GM12878 (cell line): Measurements from ENCODE around the gene TTI1. TPM values are rescaled to one million over a fixed set of nuclear protein-coding genes. Genes with fewer than 3 reads are reported as not detected.

Source experiments
- ATAC-seq: fragments of 200-7000 bp; cut with Tn5 transposase; 3 replicates; pipeline ENCODE4 v1.9.1; 2020; ENCODE audit warnings: mild to moderate bottlenecking, moderate library complexity
- BruUV-seq: library from RNA; stranded (reverse); fragments of 400-500 nt; replicated peaks from 2 replicates; lab custom pipeline; 2021; lab: Mats Ljungman, UMichigan
- CTCF ChIA-PET: fragments of 300-600 bp; sonication (Branson Sonifier 250); formaldehyde crosslinking; extraction: SDS; loops from one replicate; lab custom pipeline; 2021; ENCODE audit warnings: inconsistent platforms; lab: Yijun Ruan, JAX
- POLR2A ChIA-PET: fragments of 350-600 bp; formaldehyde crosslinking; extraction: SDS; loops from one replicate; lab custom pipeline; 2021; ENCODE audit warnings: inconsistent platforms; lab: Charles Lee
- RAD21 ChIA-PET: fragments of 300-600 bp; sonication (Branson Sonifier 250); formaldehyde crosslinking; loops from one replicate; lab custom pipeline; 2023; ENCODE audit warnings: antibody characterized with exemption; ENCODE audit not compliant: unreplicated experiment; lab: Charles Lee
- SMC1A ChIA-PET: fragments of 300-600 bp; sonication (Branson Sonifier 250); formaldehyde crosslinking; loops from one replicate; lab custom pipeline; 2023; ENCODE audit not compliant: unreplicated experiment, uncharacterized antibody; lab: Charles Lee
- DNase-seq: peaks from one replicate; pipeline ENCODE4 v3.0.0-alpha.2; 2011; ENCODE audit warnings: low read depth, low spot score
- FAIRE-seq: peaks from 3 replicates; lab custom pipeline; 2011; peaks lifted over from hg19 to GRCh38; lab: Jason Lieb, UNC
- H2AFZ ChIP-seq: 2 replicates; pipeline ENCODE4 v1.6.0; 2011; ENCODE audit warnings: low read depth, low read length, control low read depth; ENCODE audit not compliant: control insufficient read depth
- H3K27ac ChIP-seq: 2 replicates; pipeline ENCODE4 v1.5.1; 2011; ENCODE audit warnings: control low read depth; ENCODE audit not compliant: control insufficient read depth, insufficient read depth
- H3K27me3 ChIP-seq, 2 experiments: replicated peaks in 1 of 2; 2 replicates each; pipeline versions ENCODE4 v1.6.0 to v1.6.1; 2011; ENCODE audit warnings: low read length in 1 of 2; ENCODE audit not compliant: control insufficient read depth in 2 of 2, insufficient read depth in 2 of 2
- H3K36me3 ChIP-seq, 2 experiments: 2 replicates each; pipeline ENCODE4 v1.5.1; 2011; ENCODE audit warnings: low read length in 1 of 2; ENCODE audit not compliant: control insufficient read depth in 2 of 2, insufficient read depth in 2 of 2
- H3K4me1 ChIP-seq: 2 replicates; pipeline ENCODE4 v1.6.1; 2011; ENCODE audit warnings: mild to moderate bottlenecking, low read length, moderate library complexity, mixed read lengths; ENCODE audit not compliant: control insufficient read depth, insufficient read depth
- H3K4me2 ChIP-seq: 2 replicates; pipeline ENCODE4 v1.6.0; 2011; ENCODE audit warnings: control low read depth; ENCODE audit not compliant: control insufficient read depth, insufficient read depth
- H3K4me3 ChIP-seq: fragments of 200-600 bp; sonication (generic); 2 replicates; pipeline ENCODE4 v1.5.1; 2016
- H3K79me2 ChIP-seq: 2 replicates; pipeline ENCODE4 v1.6.0; 2011; ENCODE audit warnings: low read length; ENCODE audit not compliant: control insufficient read depth, insufficient read depth
- H3K9ac ChIP-seq: 2 replicates; pipeline ENCODE4 v1.8.0; 2011; ENCODE audit warnings: low read length, control low read depth, mixed read lengths; ENCODE audit not compliant: control insufficient read depth, insufficient read depth
- H3K9me3 ChIP-seq: replicated peaks from 3 replicates; pipeline ENCODE4 v1.5.1; 2011; ENCODE audit warnings: mild to moderate bottlenecking, low read length; ENCODE audit not compliant: control insufficient read depth, insufficient read depth
- H4K20me1 ChIP-seq: 2 replicates; pipeline ENCODE4 v1.6.0; 2011; ENCODE audit not compliant: control insufficient read depth, insufficient read depth
- CBX3 ChIP-seq: fragments of 200-600 bp; sonication (generic); IDR thresholded peaks from 2 replicates; pipeline ENCODE4 v1.6.1; 2016; ENCODE audit warnings: low read depth, borderline replicate concordance
- CUX1 ChIP-seq: IDR thresholded peaks from 2 replicates; pipeline ENCODE4 v1.6.1; 2012; ENCODE audit warnings: improper control_type of control experiment, low read depth, low read length; ENCODE audit not compliant: insufficient replicate concordance
- DPF2 ChIP-seq: fragments of 450-650 bp; IDR thresholded peaks from 2 replicates; pipeline ENCODE4 v1.6.1; 2017; ENCODE audit warnings: mild to moderate bottlenecking
- IRF4 ChIP-seq: IDR thresholded peaks from 2 replicates; pipeline ENCODE4 v1.6.1; 2011; ENCODE audit warnings: low read depth, low read length
- KDM1A ChIP-seq: fragments of 200-600 bp; sonication (generic); IDR thresholded peaks from 2 replicates; pipeline ENCODE4 v1.6.1; 2016; ENCODE audit warnings: borderline replicate concordance
- LARP7 ChIP-seq: fragments of 450-650 bp; IDR thresholded peaks from 2 replicates; pipeline ENCODE4 v1.6.1; 2017; ENCODE audit warnings: mild to moderate bottlenecking
- MLLT1 ChIP-seq: fragments of 450-650 bp; IDR thresholded peaks from 2 replicates; pipeline ENCODE4 v1.6.1; 2016; ENCODE audit warnings: mild to moderate bottlenecking
- MTA3 ChIP-seq: IDR thresholded peaks from 2 replicates; pipeline ENCODE4 v1.6.1; 2012; ENCODE audit warnings: low read length, inconsistent platforms, borderline replicate concordance
- NR2F1 ChIP-seq: fragments of 450-650 bp; conservative IDR thresholded peaks from 2 replicates; pipeline ENCODE4 v1.6.1; 2017; ENCODE audit warnings: mild to moderate bottlenecking
- NRF1 ChIP-seq: conservative IDR thresholded peaks from 2 replicates; pipeline ENCODE4 v1.6.1; 2011; ENCODE audit warnings: mild to moderate bottlenecking, low read depth, low read length, improper control_type of control experiment
- POLR2AphosphoS2 ChIP-seq: IDR thresholded peaks from 2 replicates; pipeline ENCODE4 v1.6.1; 2011; ENCODE audit warnings: low read depth, mild to moderate bottlenecking, low read length, improper control_type of control experiment, moderate library complexity
- RB1 ChIP-seq: fragments of 450-650 bp; formaldehyde crosslinking; IDR thresholded peaks from 2 replicates; pipeline ENCODE4 v1.6.1; 2017; ENCODE audit warnings: mild to moderate bottlenecking, borderline replicate concordance
- SMAD1 ChIP-seq: fragments of 450-650 bp; IDR thresholded peaks from 2 replicates; pipeline ENCODE4 v1.6.1; 2018; ENCODE audit warnings: mild to moderate bottlenecking, low read depth; ENCODE audit not compliant: partially characterized antibody
- SREBF2 ChIP-seq: IDR thresholded peaks from 2 replicates; pipeline ENCODE4 v1.6.1; 2012; ENCODE audit warnings: mild to moderate bottlenecking, low read length
- SUZ12 ChIP-seq: fragments of 200-600 bp; sonication (generic); IDR thresholded peaks from one replicate; pipeline ENCODE4 v1.6.1; 2018; ENCODE audit warnings: antibody characterized with exemption, mild to moderate bottlenecking; ENCODE audit not compliant: unreplicated experiment
- YBX1 ChIP-seq: fragments of 450-650 bp; IDR thresholded peaks from 2 replicates; pipeline ENCODE4 v1.6.1; 2016; ENCODE audit warnings: antibody characterized with exemption
- ZZZ3 ChIP-seq: IDR thresholded peaks from 2 replicates; pipeline ENCODE4 v1.6.1; 2011; ENCODE audit warnings: low read depth; ENCODE audit not compliant: control insufficient read depth, insufficient read length
- WGBS: methylation state at CpG from one replicate; pipeline ENCODE4 v1.1.6; 2016; ENCODE audit warnings: low lambda C conversion rate; ENCODE audit not compliant: insufficient replicate concordance, insufficient coverage; ENCODE audit errors: missing lambda C conversion rate; 5-methylcytosine and 5-hydroxymethylcytosine counted together
- in situ Hi-C: fragments of 300-500 bp; cut with MboI; formaldehyde crosslinking; loops from 9 replicates; pipeline ENCODE4 v1.14.3; 2018; ENCODE audit warnings: mixed read lengths
- intact Hi-C: fragments of 100-400 bp; cut with micrococcal nuclease; formaldehyde crosslinking; loops from one replicate; pipeline ENCODE4 v1.14.2; 2022; ENCODE audit not compliant: unreplicated experiment
- polyA plus RNA-seq, 11 experiments: library from polyadenylated mRNA; depleted of rRNA in 4 of 11; unstranded in 6 of 11; stranded (reverse) in 5 of 11; fragments of >200 nt; fragmentation: Nextera tagmentation in 4 of 11; fragmentation: Illumina TruSeq in 1 of 11; extraction: Ambion mirVana in 4 of 11; extraction: Trizol in 1 of 11; gene quantifications; 1 replicate in 1 of 11; 2 replicates in 10 of 11; pipeline versions ENCODE4 v1.2.1 to v1.2.3, GENCODE V29; 2011 to 2016; ENCODE audit warnings: inconsistent platforms in 2 of 11, missing spikeins in 2 of 11, low read depth in 1 of 11
- total RNA-seq, 4 experiments: library from RNA; depleted of rRNA in 3 of 4; stranded (reverse); fragments of >200 nt in 3 of 4; fragmentation: Illumina TruSeq in 1 of 4; extraction: Trizol in 1 of 4; gene quantifications; 2 replicates each; pipeline versions ENCODE4 v1.2.1 to v1.2.3, GENCODE V29; 2013 to 2021

TTI1 gene
- total and polyA plus RNA-seq, 10 of the 15 experiments (the other 5 are each of a cell fraction or from before 2014, with no cell fraction given) = 5.3 to 44.6 (median 24.9) TPM

GRCh38 chr20:38018385-38018784 is 14.9 kb downstream of the TTI1 start:
- no peak overlapping the region for H3K4me2 ChIP-seq
- TF ChIP-seq LARP7 (no peak), DPF2 (no peak), SUZ12 (no peak), MLLT1 (no peak), MTA3 (no peak), SREBF2 (no peak), KDM1A (no peak), RB1 (no peak), ZZZ3 (no peak), CBX3 (no peak), NR2F1 (no peak), YBX1 (no peak), NRF1 (no peak), CUX1 (no peak), POLR2AphosphoS2 (no peak), IRF4 (no peak), SMAD1 (no peak)
- no TSS peak for BruUV-seq
- H3K27ac ChIP-seq = no peak overlapping the region
- RAD21 ChIA-PET = no interaction called here
- SMC1A ChIA-PET = interaction anchor here (2.6 kb wide), 1 partner anchor 10 kb away, joined by 8 read pairs; no protein-coding TSS in a partner anchor
- peaks cover 11% of the 10 kb centered on the region for H3K79me2 ChIP-seq
- H3K9me3 ChIP-seq = peaks cover 9% of the 10 kb centered on the region; the same call in 2 of the 3 replicates
- FAIRE-seq = no peak
- in situ Hi-C loops (no loop called here), intact Hi-C loops (no loop called here)
- H3K4me1 ChIP-seq = no peaks in the 10 kb centered on the region
- no peak for DNase-seq
- no peak overlapping the region for H3K9ac ChIP-seq
- peaks cover 6 to 7% of the 10 kb centered on the region in 2 experiments for H3K36me3 ChIP-seq
- CTCF ChIA-PET = interaction anchor here (0.7 kb wide), 1 partner anchor 24 kb away, joined by 3 read pairs; no protein-coding TSS in a partner anchor
- no peaks in the 10 kb centered on the region for H4K20me1 ChIP-seq
- ATAC-seq = no peak
- H3K27me3 ChIP-seq = no peaks in the 10 kb centered on the region
- no peak overlapping the region for H2AFZ ChIP-seq
- WGBS = 98% methylated on average over 2 of the region's 2 CpGs
- POLR2A ChIA-PET = interaction anchor here (0.7 kb wide), 1 partner anchor 323 kb away, joined by 3 read pairs; no protein-coding TSS in a partner anchor
- H3K4me3 ChIP-seq = no peak overlapping the region
